HG02610 (cell line): ENCODE measurements around the gene C4orf54.

Source experiments
- ATAC-seq: cut with Tn5 transposase; IDR thresholded peaks from one replicate; pipeline ENCODE4 v1.9.1; 2021; ENCODE audit warnings: mild to moderate bottlenecking, moderate library complexity; ENCODE audit not compliant: unreplicated experiment

C4orf54 gene

GRCh38 chr4:99625369-99625768 is 32.3 kb downstream of the C4orf54 start:
- no peak for ATAC-seq

DNA sequence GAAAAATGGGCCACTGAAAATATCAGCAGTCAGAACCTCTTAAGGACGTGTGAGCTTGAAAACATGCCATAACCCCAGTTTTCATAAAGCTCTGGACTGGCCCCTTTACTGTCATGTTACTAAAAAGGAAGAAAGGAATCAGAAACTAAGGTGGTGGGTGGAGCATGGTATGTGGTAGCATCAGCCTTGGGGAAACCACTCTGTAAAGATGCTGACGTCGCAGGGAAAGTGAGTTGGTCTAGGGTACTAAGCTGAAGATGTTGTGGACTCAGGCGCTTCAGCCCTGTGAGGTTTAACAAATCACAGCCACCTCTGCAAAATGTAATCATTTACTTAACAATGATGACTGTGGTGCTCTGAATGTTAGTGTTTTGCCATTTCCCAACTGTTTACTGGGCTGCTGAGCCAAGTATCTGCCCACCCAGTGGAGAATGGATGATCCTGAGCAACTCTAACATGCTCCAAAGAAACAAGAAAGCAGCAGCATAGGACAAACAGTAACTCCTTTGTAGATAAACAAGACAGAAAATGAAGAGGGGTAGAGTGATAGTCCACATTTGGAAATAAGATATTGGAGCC is 33.4 kb downstream of the C4orf54 start:
- ATAC-seq, result no peak

DNA sequence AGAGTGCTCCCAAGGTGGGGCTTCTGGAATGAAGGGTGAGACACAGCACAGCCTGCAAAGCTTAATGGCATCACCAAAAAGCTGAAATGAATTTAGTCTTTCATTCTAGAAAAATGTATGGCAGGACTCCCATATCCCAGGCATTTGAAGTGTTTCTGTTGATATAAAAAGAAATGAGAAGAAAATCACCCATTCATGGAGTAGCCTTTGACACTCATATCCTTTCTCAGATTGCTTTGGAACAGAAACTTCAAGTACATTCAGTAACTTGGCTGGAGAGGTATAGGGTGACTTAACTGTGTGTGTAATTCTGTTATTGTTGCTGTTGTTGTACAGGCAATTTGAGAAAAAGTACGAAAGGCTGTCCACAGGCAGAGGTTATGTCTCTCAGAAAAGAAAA is 35.3 kb downstream of the C4orf54 start:
- no peak for ATAC-seq

DNA sequence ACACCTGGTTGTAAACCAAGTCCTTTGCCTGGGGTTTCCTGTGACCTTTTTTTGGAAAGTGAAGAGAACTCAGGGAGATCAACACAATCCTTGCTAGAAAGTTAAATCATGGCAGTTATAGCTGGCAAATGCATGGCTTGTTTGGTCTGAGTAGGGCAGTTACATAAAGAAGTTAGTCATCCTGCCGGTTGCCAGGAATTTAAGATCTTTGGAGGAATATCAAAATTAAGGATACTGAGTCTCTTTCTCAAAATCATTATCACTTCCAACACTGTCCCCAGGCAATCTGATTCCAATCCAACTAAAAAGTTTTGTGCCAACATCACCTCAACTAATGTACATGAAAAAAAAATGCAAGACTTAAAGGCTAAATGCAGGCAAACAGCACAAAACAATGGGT is 40.3 kb downstream of the C4orf54 start:
- no peak for ATAC-seq

- no peak for ATAC-seq
Measured at GRCh38 chr4:99615170-99615820, 42.3 kb downstream of the C4orf54 start.

GRCh38 chr4:99614491-99614890 is 43.1 kb downstream of the C4orf54 start:
- ATAC-seq, result no peak

DNA sequence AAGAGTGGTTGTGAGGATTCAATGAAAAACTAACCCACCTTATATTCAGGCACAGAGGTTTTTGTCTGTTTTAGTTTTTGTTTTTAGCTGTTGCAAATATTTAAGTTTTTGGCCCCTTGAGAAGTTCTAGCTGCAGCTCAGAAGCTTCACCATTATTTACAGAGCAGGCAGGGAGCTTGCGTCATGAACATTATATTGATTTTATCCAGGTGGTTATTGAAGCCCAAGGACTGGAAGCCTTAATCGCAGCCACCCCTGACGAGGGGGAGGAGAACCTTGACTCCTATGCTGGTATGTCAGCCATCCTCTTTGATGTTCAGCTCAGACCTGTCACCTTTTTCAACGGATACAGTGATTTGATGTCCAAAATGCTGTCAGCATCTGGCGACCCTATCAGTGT is 44.9 kb downstream of the C4orf54 start:
- no peak for ATAC-seq

DNA sequence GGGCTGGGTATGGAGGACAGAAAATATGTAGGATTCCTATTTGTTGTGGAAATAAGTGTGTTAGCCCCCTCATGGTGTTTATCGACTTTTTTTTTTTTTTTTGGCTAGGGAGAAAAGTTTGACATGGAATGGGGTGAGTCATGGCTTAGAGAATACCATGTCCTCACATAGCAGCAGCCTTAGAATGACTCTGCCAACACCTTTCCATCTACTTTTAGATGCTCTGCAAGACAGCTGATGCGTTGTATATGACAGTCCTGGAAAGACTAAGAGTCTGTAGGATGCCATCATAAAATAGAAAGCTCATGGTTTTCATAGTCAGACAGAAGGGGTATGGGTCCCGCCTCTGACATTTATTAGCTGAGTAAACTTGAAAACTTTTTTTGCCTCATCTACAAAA is 45.3 kb downstream of the C4orf54 start:
- no peak for ATAC-seq

GRCh38 chr4:99610605-99611175 is 46.9 kb downstream of the C4orf54 start:
- no peak for ATAC-seq

DNA sequence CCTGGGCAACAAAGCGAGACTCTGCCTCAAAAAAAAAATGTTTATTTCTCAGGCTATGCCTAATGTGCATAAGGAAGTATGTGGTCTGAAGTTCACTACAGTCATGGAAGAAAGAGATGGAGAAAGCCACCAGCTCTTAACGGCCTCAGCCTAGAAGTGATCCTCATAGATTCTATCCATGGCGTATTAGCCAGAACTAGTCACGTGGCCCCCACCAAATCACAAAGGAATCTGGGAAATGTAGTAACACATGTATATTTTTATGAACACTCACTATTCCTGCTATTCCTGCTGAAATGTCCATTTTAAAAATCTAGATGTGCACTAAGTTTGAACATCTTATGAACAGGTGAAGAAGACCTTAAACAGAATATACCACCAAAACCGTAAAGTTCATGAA is 49.2 kb downstream of the C4orf54 start:
- ATAC-seq, result no peak
